ENCODE results near the gene PSG1.
"Not testable (repeated sequence)": the region's sequence is repeated elsewhere in the genome, so short reads cannot be mapped to it uniquely, and the experiment has no call there.

PSG1 gene

GRCh38 chr19:42880621-42881020 lies 1.1 kb upstream of the PSG1 start:
- not testable (repeated sequence) for DNase-seq

- DNase-seq: not testable (repeated sequence)
Measured at GRCh38 chr19:42876596-42876995, 2.9 kb downstream of the PSG1 start.

GRCh38 chr19:42875881-42876280 lies 3.6 kb downstream of the PSG1 start:
- DNase-seq: not testable (repeated sequence)

- DNase-seq: not testable (repeated sequence)
Measured at GRCh38 chr19:42874901-42875813, 4.4 kb downstream of the PSG1 start.

- DNase-seq: not testable (repeated sequence)
Measured at GRCh38 chr19:42874136-42874535, 5.4 kb downstream of the PSG1 start.

GRCh38 chr19:42872608-42873007 lies 6.9 kb downstream of the PSG1 start:
- DNase-seq: no peak

GRCh38 chr19:42857544-42857867 lies 22.0 kb downstream of the PSG1 start:
- DNase-seq: no peak

- DNase-seq: peak; percentile 14
Measured at GRCh38 chr19:42856866-42857543, 22.5 kb downstream of the PSG1 start.

- not testable (repeated sequence) for DNase-seq
Measured at GRCh38 chr19:42854745-42855144, 24.8 kb downstream of the PSG1 start.

- not testable (repeated sequence) for DNase-seq
Measured at GRCh38 chr19:42853231-42853630, 26.3 kb downstream of the PSG1 start.

- DNase-seq: not testable (repeated sequence)
Measured at GRCh38 chr19:42852821-42853220, 26.7 kb downstream of the PSG1 start.

GRCh38 chr19:42851718-42852280 lies 27.7 kb downstream of the PSG1 start:
- not testable (repeated sequence) for DNase-seq

GRCh38 chr19:42850981-42851717 lies 28.4 kb downstream of the PSG1 start:
- DNase-seq: peak; percentile 26

- no peak for DNase-seq
Measured at GRCh38 chr19:42846597-42846996, 32.9 kb downstream of the PSG1 start.

- not testable (repeated sequence) for DNase-seq
Measured at GRCh38 chr19:42843631-42844030, 35.9 kb downstream of the PSG1 start.

- DNase-seq: not testable (repeated sequence)
Measured at GRCh38 chr19:42832746-42833442, 46.6 kb downstream of the PSG1 start.

GRCh38 chr19:42832023-42832680 lies 47.4 kb downstream of the PSG1 start:
- DNase-seq: not testable (repeated sequence)

GRCh38 chr19:42831221-42832019 lies 48.1 kb downstream of the PSG1 start:
- no peak for DNase-seq

GRCh38 chr19:42821306-42821977 lies 58.1 kb downstream of the PSG1 start:
- not testable (repeated sequence) for DNase-seq

GRCh38 chr19:42819960-42820650 lies 59.4 kb downstream of the PSG1 start:
- not testable (repeated sequence) for DNase-seq

All from NK-92 treated with Interleukin-12 subunit alpha and Interleukin-12 subunit beta, amount 100 ng/mL, for 24 hours (cell line).